GM18907 (cell line): ENCODE data around the gene FOXR2.
A peak's percentile ranks its signal among the peaks of the same experiment; 100 is the strongest.

ENCODE experiments used
- ATAC-seq: cut with Tn5 transposase; IDR thresholded peaks from one replicate; pipeline ENCODE4 v1.9.1; 2021; ENCODE audit warnings: mild to moderate bottlenecking, moderate library complexity; ENCODE audit not compliant: unreplicated experiment

Gene FOXR2, protein sequence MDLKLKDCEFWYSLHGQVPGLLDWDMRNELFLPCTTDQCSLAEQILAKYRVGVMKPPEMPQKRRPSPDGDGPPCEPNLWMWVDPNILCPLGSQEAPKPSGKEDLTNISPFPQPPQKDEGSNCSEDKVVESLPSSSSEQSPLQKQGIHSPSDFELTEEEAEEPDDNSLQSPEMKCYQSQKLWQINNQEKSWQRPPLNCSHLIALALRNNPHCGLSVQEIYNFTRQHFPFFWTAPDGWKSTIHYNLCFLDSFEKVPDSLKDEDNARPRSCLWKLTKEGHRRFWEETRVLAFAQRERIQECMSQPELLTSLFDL

DNA sequence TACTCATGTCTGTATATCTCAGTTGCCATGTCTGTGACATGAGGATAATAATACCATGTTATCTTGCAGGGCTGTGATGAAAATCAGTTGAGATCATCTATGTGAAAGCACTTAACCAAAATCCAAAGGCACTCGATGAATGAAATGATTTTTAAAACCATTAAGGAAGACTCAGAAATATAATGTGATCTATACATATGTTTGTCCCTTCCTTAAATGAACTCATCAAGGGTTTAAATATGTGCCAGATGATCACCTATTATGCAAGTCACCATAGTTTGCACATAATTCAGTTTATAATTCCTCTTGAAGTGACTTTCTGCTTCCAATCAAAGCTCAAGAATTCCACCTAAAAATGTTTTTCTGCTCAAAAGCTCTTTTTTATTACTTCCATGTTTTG lies at the start of gene FOXR2:
TSS of gene FOXR2 (plus strand) at position 301 of the 400 bp plus-strand sequence. CDS start 312 bp downstream, outside the sequence.
- ATAC-seq: no peak

DNA sequence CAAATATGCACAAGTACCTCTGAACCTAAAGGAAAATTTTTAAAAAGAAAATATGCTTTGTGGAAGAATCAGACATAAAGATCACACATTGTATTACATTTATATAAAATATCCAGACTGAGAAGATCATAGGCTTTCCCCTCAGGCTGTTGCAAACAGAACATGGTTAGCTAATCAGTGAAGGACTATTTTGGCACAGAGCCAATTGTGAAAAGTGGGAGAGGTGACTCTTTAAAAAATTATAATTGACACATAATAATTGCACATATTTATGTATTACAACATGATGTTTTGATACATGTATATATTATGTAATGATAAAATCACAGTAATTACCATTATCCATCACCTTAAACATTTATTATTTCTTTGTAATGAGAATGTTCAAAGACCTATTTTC lies 44.1 kb upstream of the FOXR2 start:
- no peak for ATAC-seq

DNA sequence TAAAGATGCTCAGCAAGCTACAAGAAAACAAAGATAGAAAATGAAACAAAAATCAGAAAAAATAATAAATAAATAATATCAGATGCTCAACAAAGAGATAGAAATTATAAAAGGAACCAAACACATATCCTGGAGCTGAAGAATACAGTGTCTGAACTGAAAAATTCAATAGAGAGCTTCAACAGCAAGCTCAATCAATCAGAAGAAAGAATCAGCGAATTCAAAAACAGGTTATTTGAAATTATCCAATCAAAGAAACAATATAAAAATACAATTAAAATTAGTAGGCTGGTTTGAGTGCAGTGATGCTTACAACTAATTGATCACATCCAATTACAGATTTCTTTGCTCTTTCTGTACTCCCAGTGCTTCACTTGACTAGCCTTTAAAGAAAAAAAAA lies 40.8 kb upstream of the FOXR2 start:
- ATAC-seq: no peak

DNA sequence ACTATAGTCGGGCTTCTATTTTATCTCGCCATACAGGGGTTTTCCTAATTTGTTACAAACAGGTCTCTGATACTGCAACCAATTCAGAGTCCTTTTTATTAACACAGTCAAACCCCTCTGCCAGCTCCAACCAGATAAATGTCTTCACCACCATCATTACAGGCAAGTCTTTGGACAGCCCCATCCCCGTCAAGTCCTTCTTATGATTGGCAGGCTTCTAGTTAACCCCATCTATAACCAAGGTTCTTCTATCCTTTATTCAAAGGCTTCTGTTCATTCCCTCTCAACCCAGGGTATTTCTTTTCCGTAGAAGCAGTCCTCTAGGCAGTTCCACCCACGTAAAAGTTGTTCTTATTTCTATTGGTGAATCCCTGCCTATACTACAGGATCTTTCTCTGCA lies 29.9 kb upstream of the FOXR2 start:
- no peak for ATAC-seq

DNA sequence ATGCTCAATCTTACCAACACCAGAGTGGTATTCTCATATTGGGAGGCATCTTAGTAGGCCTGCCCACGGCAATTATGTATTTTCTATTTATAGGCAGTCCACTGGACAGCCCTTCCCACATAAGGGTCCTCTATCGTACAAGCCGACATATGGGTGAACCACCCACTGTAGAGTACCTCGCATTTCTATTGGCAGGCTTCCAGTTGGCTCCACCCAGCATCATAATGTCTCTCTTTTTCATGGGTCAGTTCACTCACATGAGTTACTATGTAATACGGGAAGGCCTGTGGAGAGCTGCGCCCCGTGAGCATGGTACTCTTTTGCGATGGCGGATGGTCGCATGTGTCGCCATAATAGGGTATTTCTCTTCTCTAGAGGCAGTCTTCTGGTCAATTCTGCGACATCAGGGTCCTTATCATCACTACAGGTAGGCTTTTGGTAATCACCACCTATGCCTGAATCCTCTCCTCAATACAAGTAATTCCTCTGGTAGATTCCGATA lies 29.4 kb upstream of the FOXR2 start:
- ATAC-seq: no peak

DNA sequence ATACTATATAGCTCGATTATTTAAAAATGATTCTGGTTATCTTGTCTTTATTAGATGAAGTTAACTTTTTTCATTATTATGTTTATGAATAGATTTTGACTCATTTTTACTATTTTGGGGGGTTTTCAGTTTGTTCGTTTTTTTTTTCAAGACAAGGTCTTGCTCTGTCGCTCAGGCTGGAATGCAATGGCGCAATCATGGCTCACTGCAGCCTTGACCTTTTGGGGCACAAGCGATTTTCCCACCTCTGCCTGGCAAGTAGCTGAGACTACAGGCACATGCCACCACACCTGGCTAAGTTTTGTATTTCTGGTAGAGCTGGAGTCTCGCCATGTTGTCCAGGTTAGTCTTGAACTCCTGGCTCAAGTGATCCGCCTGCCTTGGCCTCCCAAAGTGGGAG lies 24.9 kb upstream of the FOXR2 start:
- ATAC-seq: no peak

DNA sequence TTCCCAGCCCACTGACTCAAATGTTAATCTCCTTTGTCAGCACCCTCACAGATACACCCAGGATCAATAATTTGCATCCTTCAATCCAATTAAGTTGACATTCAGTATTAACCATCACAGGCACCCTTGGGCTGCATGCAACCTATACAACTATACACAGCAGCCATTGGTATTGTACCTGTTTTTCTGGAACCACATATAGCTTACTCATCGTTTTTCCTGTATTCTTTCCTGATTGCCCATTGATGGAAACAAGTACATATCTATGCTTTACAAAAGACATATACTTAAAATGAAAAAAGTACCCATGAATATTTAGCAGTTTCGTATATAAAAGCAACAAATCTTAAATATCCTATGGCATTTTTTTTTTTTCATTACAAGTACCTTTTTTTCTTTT lies 3.7 kb upstream of the FOXR2 start:
- no peak for ATAC-seq

DNA sequence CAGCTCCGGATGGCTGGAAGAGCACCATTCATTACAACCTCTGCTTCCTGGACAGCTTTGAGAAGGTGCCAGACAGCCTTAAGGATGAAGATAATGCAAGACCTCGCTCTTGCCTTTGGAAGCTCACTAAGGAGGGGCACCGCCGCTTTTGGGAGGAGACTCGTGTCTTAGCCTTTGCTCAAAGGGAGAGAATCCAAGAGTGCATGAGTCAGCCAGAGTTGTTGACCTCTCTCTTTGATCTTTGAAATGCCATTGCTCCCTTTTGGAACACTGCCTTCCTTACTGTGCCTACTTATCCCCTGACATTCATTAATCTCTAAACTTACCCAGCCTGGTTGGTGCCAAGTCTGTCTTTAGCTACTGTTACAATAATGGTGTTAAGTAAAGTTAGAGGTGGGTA lies 1.2 kb downstream of the FOXR2 start:
- ATAC-seq: no peak

DNA sequence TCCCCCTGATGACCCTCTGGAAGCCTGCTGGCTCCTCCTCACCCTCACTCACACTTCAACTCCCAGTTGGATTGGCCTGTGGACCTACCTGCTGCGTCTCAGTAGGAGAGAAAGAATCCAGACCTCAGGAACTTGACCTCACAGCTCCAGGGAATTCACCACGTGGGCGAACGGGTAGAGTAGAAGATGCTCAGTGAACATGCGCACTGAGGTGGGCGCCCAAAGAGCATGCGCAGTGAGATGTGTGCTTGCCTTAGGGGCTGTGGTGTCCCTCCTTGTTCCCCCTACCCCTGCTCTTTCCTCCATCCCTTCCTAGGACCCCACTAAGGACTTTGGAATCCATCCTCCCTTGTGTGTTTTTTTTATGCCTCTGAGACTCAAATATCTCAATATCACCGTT lies 12.9 kb downstream of the FOXR2 start:
- no peak for ATAC-seq

DNA sequence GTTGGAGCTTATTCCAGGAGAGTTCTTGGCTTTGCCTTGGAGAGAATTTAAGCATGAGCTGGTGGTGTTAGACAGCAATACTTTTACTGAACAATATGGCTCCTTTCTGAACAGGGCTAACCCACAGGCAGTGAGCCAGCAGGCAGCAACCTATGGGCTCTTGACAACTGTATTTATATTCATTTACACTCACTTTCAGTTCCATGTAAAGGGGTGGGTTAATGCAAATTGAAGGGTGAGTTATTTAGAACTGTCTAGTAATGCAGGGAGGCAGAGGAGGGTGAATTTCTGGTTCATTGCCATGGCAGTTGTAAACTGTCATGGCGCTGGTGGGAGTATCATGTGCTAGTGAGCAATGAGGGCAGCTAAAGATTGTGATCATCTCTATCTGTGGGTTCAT lies 15.7 kb downstream of the FOXR2 start:
- ATAC-seq: peak; percentile 70

DNA sequence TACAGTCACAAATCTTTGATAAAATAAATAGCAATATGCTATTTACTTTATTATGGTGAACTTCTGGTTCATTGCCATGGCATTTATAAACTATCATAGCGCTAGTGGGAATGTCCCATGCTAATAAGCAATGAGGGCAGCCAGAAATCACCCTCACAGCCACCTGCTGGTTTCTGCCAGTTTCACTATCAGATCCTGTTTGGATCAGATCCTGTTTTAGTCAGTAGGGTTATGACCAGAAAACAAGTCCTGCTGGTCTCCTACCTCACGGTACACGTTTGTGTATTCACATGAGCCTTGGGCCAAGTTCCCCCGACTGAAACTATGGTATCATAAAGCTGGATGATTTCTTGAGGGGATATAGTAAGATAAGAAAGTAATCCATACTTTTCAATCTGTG lies 17.7 kb downstream of the FOXR2 start:
- peak; percentile 83 for ATAC-seq

DNA sequence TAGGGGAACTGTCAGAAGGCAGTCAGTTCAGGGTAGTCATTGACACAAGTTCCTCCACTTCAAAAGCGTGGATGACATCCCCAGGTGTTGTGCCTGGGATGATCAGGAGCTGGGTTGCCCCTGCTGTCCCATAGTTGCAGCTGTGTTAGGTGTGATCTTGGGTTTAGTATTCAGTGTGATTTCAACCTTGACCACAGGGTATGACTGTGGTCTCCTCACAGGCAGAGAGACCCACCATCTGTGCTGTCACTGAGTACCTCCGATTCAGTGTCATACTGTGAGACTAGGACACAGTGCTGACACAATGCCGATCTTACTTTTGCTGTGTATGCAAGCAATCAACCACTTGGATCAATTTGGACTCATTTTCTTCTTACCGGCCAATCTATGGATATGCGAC lies 25.2 kb downstream of the FOXR2 start:
- no peak for ATAC-seq

DNA sequence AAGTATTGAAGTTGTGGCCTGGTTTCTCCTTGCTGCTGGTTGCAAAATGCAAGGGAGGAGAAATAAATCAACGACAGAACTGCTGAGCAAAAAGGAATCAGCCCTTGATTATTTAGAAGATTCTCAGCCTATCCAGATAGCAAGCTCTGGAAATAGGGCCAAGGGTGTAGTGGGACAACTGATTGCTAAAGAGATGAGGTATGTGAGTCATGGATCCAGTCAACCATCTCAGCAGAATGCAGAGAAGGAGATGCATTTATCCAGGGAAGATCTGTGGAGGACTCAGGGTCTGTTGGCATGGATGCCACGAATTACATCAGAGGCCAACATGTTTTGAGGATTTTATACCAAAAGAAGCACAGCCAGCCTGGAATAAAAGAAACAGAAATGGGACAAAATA lies 36.7 kb downstream of the FOXR2 start:
- no peak for ATAC-seq

DNA sequence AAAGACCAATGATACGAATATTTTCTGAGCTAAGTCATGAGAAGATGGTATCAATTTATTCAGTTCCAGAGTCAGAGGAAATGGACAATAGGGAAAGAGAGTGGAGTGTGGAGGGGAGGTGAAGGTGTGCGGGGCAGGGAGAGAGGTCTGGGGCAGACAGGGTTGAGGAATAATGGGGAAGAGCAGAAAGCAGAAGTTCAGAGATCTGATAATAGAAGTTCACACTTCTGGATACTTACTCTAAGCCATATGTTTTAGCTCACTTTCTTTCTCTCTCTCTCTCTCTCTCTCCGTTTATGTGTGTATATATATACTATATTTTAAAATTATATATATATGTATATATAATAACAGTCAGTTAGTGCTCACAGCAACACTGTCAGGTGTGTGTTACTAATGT lies 40.4 kb downstream of the FOXR2 start:
- ATAC-seq: no peak

DNA sequence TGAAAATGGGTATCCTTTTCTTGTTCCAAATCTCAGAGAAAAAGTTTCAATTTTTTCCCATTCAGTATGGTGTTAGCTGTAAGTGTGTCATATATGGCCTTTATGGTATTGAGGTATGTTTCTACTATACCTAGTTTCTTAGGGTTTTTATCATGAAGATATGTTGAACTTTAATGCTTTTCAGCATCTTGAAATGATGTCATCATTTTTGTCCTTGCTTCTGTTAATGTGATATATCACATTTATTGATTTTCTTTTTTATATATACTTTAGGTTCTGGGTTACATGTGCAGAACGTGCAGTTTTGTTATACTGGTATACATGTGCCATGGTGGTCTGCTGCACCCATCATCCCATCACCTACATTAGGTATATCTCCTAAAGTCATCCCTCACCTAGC lies 44.9 kb downstream of the FOXR2 start:
- ATAC-seq: no peak
